Neuronal stem cell (in vitro differentiated cells): ENCODE results near the gene HS3ST5.
"Not testable (repeated sequence)": the region's sequence is repeated elsewhere in the genome, so short reads cannot be mapped to it uniquely, and the experiment has no call there.

Experiments used
- DNase-seq: peaks from one replicate; pipeline ENCODE4 v3.0.0-alpha.2; 2013; ENCODE audit warnings: low spot score
- H2AFZ ChIP-seq: one replicate; pipeline ENCODE4 v1.6.1; 2013; ENCODE audit warnings: mild to moderate bottlenecking, low read length, inconsistent platforms
- H2AK5ac ChIP-seq: 2 replicates; pipeline ENCODE4 v1.6.1; 2013; ENCODE audit warnings: low read depth, mild to moderate bottlenecking, inconsistent platforms, low read length, moderate library complexity, mixed read lengths
- H2BK120ac ChIP-seq: 2 replicates; pipeline ENCODE4 v1.6.1; 2013; ENCODE audit warnings: low read depth, mild to moderate bottlenecking, inconsistent platforms, low read length, moderate library complexity, mixed read lengths
- H2BK12ac ChIP-seq: one replicate; pipeline ENCODE4 v1.6.1; 2013; ENCODE audit warnings: low read length, inconsistent platforms
- H2BK15ac ChIP-seq: 2 replicates; pipeline ENCODE4 v1.6.1; 2013; ENCODE audit warnings: mild to moderate bottlenecking, low read length, inconsistent platforms, mixed read lengths
- H2BK5ac ChIP-seq: one replicate; pipeline ENCODE4 v1.6.1; 2013; ENCODE audit warnings: inconsistent platforms, mild to moderate bottlenecking, low read length, moderate library complexity
- H3K14ac ChIP-seq: one replicate; pipeline ENCODE4 v1.6.1; 2013; ENCODE audit warnings: low read length, inconsistent platforms
- H3K18ac ChIP-seq: 2 replicates; pipeline ENCODE4 v1.6.1; 2013; ENCODE audit warnings: low read length, inconsistent platforms
- H3K23ac ChIP-seq: 2 replicates; pipeline ENCODE4 v1.6.1; 2013; ENCODE audit warnings: low read depth, mild to moderate bottlenecking, mixed read lengths, low read length, inconsistent platforms; ENCODE audit not compliant: poor library complexity
- H3K27ac ChIP-seq: replicated peaks from 3 replicates; pipeline ENCODE4 v1.5.1; 2013; ENCODE audit warnings: low read length, inconsistent platforms
- H3K27me3 ChIP-seq, 3 experiments: 2 replicates each; pipeline ENCODE4 v1.6.1; 2013; ENCODE audit warnings: low read length in 3 of 3, mild to moderate bottlenecking in 2 of 3, inconsistent platforms in 1 of 3, low read depth in 1 of 3, mixed read lengths in 1 of 3, moderate library complexity in 1 of 3; ENCODE audit not compliant: control insufficient read depth in 3 of 3, insufficient read depth in 3 of 3
- H3K36me3 ChIP-seq, 2 donors: replicated peaks in 1 of 2; 2 replicates each; pipeline ENCODE4 v1.6.1; 2013; ENCODE audit warnings: low read length in 2 of 2; ENCODE audit not compliant: control insufficient read depth in 2 of 2, insufficient read depth in 2 of 2
- H3K4ac ChIP-seq: 2 replicates; pipeline ENCODE4 v1.6.1; 2013; ENCODE audit warnings: inconsistent platforms, mild to moderate bottlenecking, low read length, moderate library complexity
- H3K4me1 ChIP-seq, 2 donors: 1 replicate in 1 of 2; 2 replicates in 1 of 2; pipeline ENCODE4 v1.6.1; 2013; ENCODE audit warnings: low read length in 2 of 2, low read depth in 1 of 2; ENCODE audit not compliant: control insufficient read depth in 2 of 2, insufficient read depth in 1 of 2
- H3K4me2 ChIP-seq: one replicate; pipeline ENCODE4 v1.6.1; 2013; ENCODE audit warnings: mild to moderate bottlenecking, low read length, inconsistent platforms; ENCODE audit not compliant: insufficient read depth, poor library complexity, severe bottlenecking
- H3K4me3 ChIP-seq, 2 donors: 2 replicates each; pipeline ENCODE4 v1.5.1; 2013; ENCODE audit warnings: low read length in 2 of 2, mild to moderate bottlenecking in 2 of 2, inconsistent platforms in 1 of 2, moderate library complexity in 1 of 2
- H3K79me1 ChIP-seq: one replicate; pipeline ENCODE4 v1.6.1; 2013; ENCODE audit warnings: low read depth, mild to moderate bottlenecking, inconsistent platforms, low read length, moderate library complexity
- H3K9ac ChIP-seq: one replicate; pipeline ENCODE4 v1.6.1; 2013; ENCODE audit warnings: mild to moderate bottlenecking, low read depth, low read length, inconsistent platforms; ENCODE audit not compliant: poor library complexity
- H3K9me3 ChIP-seq, 2 donors: replicated peaks in 1 of 2; 2 replicates each; pipeline versions ENCODE3 to v1.6.1; 2013; ENCODE audit warnings: low read length in 2 of 2, mild to moderate bottlenecking in 2 of 2, inconsistent platforms in 1 of 2, low read depth in 1 of 2, mixed read lengths in 1 of 2, moderate library complexity in 1 of 2; ENCODE audit not compliant: control insufficient read depth in 2 of 2, insufficient read depth in 1 of 2
- H4K8ac ChIP-seq: one replicate; pipeline ENCODE4 v1.6.1; 2013; ENCODE audit warnings: low read depth, mild to moderate bottlenecking, inconsistent platforms, low read length, moderate library complexity
- H4K91ac ChIP-seq: one replicate; pipeline ENCODE4 v1.6.1; 2013; ENCODE audit warnings: low read length, low read depth, mild to moderate bottlenecking, inconsistent platforms; ENCODE audit not compliant: poor library complexity
- WGBS, 2 donors: extraction: QIAGEN DNeasy Blood & Tissue Kit; methylation state at CpG; one replicate each; pipeline ENCODE4 v1.1.7; 2013; ENCODE audit warnings: missing lambda C conversion rate in 2 of 2, mixed read lengths in 1 of 2; ENCODE audit not compliant: insufficient read length in 2 of 2, insufficient replicate concordance in 1 of 2; ENCODE audit errors: extremely low coverage in 2 of 2; 5-methylcytosine and 5-hydroxymethylcytosine counted together

HS3ST5 gene

DNA sequence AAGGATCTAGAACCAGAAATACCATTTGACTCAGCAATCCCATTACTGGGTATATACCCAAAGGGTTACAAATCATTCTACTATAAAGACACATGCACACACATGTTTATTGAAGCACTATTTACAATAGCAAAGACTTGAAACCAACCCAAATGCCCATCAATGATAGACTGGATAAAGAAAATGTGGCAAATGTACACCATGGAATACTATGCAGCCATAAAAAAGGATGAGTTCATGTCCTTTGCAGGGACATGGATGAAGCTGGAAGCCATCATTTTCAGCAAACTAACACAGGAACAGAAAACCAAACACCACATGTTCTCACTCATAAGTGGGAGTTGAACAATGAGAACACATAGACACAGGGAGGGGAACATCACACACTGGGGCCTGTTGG is 193.6 kb downstream of the HS3ST5 start:
- H2AFZ ChIP-seq, H3K4me2 ChIP-seq, H2AK5ac ChIP-seq, H2BK12ac ChIP-seq, H3K79me1 ChIP-seq, H3K4me1 ChIP-seq, DNase-seq, H4K8ac ChIP-seq, H3K23ac ChIP-seq, H3K9me3 ChIP-seq, H2BK15ac ChIP-seq, H4K91ac ChIP-seq, H3K4me3 ChIP-seq, H2BK5ac ChIP-seq, H3K14ac ChIP-seq, H3K4ac ChIP-seq, H3K18ac ChIP-seq, H3K27ac ChIP-seq, H3K27me3 ChIP-seq, H2BK120ac ChIP-seq, H3K9ac ChIP-seq, H3K36me3 ChIP-seq: not testable (repeated sequence)

DNA sequence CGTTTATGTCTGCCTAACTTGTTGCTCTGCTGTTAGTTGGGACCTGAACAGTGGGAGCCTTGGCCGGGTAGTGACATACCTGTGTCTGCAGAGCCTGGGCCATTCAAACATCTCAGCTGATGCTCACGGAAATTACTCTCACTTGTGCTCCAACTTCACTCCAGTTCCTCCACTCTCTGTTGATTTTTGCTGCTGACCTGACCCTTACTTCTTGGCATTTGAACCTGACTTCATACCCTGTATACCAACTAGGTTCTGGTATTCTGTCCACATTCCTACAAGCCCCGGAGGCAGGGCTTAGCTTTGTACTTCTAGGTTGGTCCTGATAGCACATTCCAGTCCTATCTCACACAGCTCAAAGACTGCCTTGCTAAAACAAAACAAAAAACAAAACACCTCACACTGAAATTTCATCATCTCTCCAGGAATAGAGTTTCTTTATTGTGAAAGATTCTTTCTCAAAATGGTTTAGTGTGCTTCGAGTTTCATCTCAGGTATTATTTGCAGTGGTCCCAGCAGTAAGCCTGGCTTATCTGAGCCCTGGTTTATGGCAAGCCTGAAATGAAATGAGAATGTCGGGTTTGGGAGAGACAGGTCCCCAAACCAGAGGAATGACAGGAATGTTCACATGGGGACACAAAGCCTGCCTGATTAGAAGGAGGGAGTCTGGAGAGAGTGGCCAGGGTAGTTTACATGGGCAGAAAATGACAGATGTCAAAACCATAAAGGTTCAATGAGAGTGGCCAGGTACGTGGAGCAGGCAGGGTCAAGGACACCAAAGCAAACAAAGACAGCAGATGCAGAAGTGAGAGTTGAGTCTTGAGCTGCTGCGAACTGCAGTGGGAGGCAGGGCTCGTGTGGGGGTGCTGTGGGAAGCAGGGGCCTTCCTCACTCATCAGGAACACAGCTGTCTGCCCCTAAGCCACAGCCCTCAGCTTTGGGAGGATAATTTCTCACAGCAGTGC is 197.7 kb downstream of the HS3ST5 start:
- H4K91ac ChIP-seq, result no peak overlapping the region
- DNase-seq, result peak; percentile 8
- H2AK5ac ChIP-seq, result no peak overlapping the region
- H2BK120ac ChIP-seq, result no peak overlapping the region
- no peak overlapping the region for H2AFZ ChIP-seq
- no peaks in the 10 kb centered on the region for H3K27me3 ChIP-seq
- WGBS, 2 donors, result no CpG with 5 or more reads among the region's 9 CpGs
- no peak overlapping the region for H3K4ac ChIP-seq
- H2BK5ac ChIP-seq, result no peak overlapping the region
- H3K27ac ChIP-seq, result no peak overlapping the region
- no peak overlapping the region for H2BK12ac ChIP-seq
- no peak overlapping the region for H3K14ac ChIP-seq
- H3K4me3 ChIP-seq, result no peak overlapping the region
- peak overlapping the region; percentile 52 for H4K8ac ChIP-seq
- H3K9me3 ChIP-seq, result peaks cover 0 to 3% of the 10 kb centered on the region in 2 donors
- H3K18ac ChIP-seq, result peak overlapping the region; percentile 15
- H3K23ac ChIP-seq, result no peak overlapping the region
- H3K9ac ChIP-seq, result no peak overlapping the region
- no peaks in the 10 kb centered on the region for H3K79me1 ChIP-seq
- H3K4me2 ChIP-seq, result no peak overlapping the region
- H3K4me1 ChIP-seq, result peaks cover 0 to 8% of the 10 kb centered on the region in 2 donors
- no peak overlapping the region for H2BK15ac ChIP-seq
- H3K36me3 ChIP-seq, result no peaks in the 10 kb centered on the region

DNA sequence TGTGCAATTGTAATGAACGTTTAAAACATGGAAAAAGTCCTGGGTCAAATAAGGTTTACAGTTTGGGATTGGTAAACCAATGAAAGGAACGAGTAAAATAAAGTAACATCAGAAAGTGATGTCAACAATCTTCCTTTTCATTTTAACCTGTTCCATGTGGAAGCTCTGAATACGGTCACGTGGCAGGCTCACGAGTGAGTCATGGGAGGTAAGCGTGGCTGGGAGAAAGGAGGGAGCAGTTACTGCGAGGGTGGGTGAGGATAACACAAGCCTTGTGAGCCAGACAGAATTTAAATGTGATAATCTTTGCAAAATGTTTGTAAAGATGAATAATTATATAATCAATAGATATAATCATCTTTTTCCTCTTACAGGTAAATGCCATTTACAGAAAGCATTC is 200.6 kb downstream of the HS3ST5 start:
- H3K79me1 ChIP-seq, result no peaks in the 10 kb centered on the region
- H3K9me3 ChIP-seq, result peaks cover 0 to 2% of the 10 kb centered on the region in 2 donors
- no peak overlapping the region for H3K9ac ChIP-seq
- no peak overlapping the region for H3K27ac ChIP-seq
- H4K91ac ChIP-seq, result no peak overlapping the region
- H3K4ac ChIP-seq, result no peak overlapping the region
- no peak overlapping the region for H2BK120ac ChIP-seq
- H3K18ac ChIP-seq, result no peak overlapping the region
- no peak overlapping the region for H2BK15ac ChIP-seq
- no peak overlapping the region for H3K4me2 ChIP-seq
- H3K36me3 ChIP-seq, result no peaks in the 10 kb centered on the region
- peaks cover 0 to 8% of the 10 kb centered on the region in 2 donors for H3K4me1 ChIP-seq
- no peak for DNase-seq
- no peak overlapping the region for H3K23ac ChIP-seq
- H3K4me3 ChIP-seq, result no peak overlapping the region
- H3K14ac ChIP-seq, result no peak overlapping the region
- no CpG with 5 or more reads among the region's 7 CpGs for WGBS, 2 donors
- H2BK12ac ChIP-seq, result no peak overlapping the region
- no peak overlapping the region for H2BK5ac ChIP-seq
- H2AK5ac ChIP-seq, result no peak overlapping the region
- H2AFZ ChIP-seq, result no peak overlapping the region
- H3K27me3 ChIP-seq, result no peaks in the 10 kb centered on the region
- H4K8ac ChIP-seq, result no peak overlapping the region

DNA sequence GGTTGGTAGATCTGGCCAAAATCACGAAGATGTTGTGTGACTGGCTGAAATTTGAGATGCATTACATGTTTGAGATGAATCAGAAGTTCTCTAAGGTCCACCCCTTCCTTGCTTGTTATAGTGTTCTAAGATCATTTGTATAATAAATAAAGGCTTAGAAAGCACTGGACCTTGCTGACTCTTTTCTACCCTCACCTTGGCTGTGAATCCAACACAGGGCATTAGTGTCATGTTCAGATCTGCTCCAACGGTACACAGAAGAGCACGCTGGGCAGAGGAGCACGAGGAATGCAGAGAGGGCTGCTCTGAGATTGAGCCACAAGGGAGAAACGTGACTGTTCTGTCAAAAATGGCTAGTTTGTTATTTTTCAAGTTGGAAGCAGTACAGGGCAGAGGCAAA is 202.4 kb downstream of the HS3ST5 start:
- Histone ChIP-seq H3K27me3 (no peaks in the 10 kb centered on the region), H3K23ac (no peak overlapping the region), H2BK12ac (no peak overlapping the region), H3K4me1 (peaks cover 0 to 5% of the 10 kb centered on the region in 2 donors), H3K27ac (no peak overlapping the region), H3K9me3 (peaks cover 0 to 2% of the 10 kb centered on the region in 2 donors), H3K4ac (no peak overlapping the region), H3K79me1 (no peaks in the 10 kb centered on the region), H3K4me3 (no peak overlapping the region), H3K36me3 (no peaks in the 10 kb centered on the region), H3K4me2 (no peak overlapping the region), H2BK120ac (no peak overlapping the region), H2AK5ac (no peak overlapping the region), H2AFZ (no peak overlapping the region), H3K9ac (no peak overlapping the region), H3K14ac (no peak overlapping the region), H4K8ac (no peak overlapping the region), H2BK15ac (no peak overlapping the region), H2BK5ac (no peak overlapping the region), H3K18ac (no peak overlapping the region), H4K91ac (no peak overlapping the region)
- no peak for DNase-seq
- WGBS, 2 donors, result 100% methylated on average over 1 of the region's 5 CpGs; no CpG with 5 or more reads in 1 of the 2 donors
